Right cardiac atrium (tissue), 5 donors: ENCODE results near the gene PCDHB14. TPM values are rescaled to one million over a fixed set of nuclear protein-coding genes. Genes with fewer than 3 reads are reported as not detected.
A peak's percentile ranks its signal among the peaks of the same experiment; 100 is the strongest.
"Not testable (repeated sequence)": the region's sequence is repeated elsewhere in the genome, so short reads cannot be mapped to it uniquely, and the experiment has no call there.

Experiments used
- ATAC-seq, 2 donors: fragments of 200-7000 bp; cut with Tn5 transposase; one replicate each; pipeline versions ENCODE4 v1.8.0 to v1.9.1; 2020; ENCODE audit warnings: moderate library complexity in 2 of 2, mild to moderate bottlenecking in 1 of 2
- DNase-seq, 3 donors: peaks; one replicate each; pipeline ENCODE4 v3.0.0-alpha.2; 2020
- H3K27ac ChIP-seq: one replicate; pipeline ENCODE4 v1.5.1; 2013; ENCODE audit warnings: mild to moderate bottlenecking, low read length, control low read depth, moderate library complexity
- H3K27me3 ChIP-seq: one replicate; pipeline ENCODE4 v1.6.1; 2013; ENCODE audit not compliant: control insufficient read depth, insufficient read depth
- H3K4me1 ChIP-seq: one replicate; pipeline ENCODE4 v1.6.1; 2013; ENCODE audit warnings: low read length; ENCODE audit not compliant: control insufficient read depth, insufficient read depth
- H3K4me3 ChIP-seq: one replicate; pipeline ENCODE4 v1.5.1; 2013; ENCODE audit warnings: low read length, control low read depth
- H3K9me3 ChIP-seq: one replicate; pipeline ENCODE4 v1.6.1; 2013; ENCODE audit warnings: low read length; ENCODE audit not compliant: control insufficient read depth
- WGBS: extraction: QIAGEN DNeasy Blood & Tissue Kit; methylation state at CpG from one replicate; pipeline ENCODE4 v1.1.7; 2013; 5-methylcytosine and 5-hydroxymethylcytosine counted together
- intact Hi-C, 4 donors: fragments of 100-400 bp; cut with DNase I; formaldehyde crosslinking; loops; one replicate each; pipeline versions ENCODE4 v1.11.0 to v1.14.0; 2022 to 2023
- polyA plus RNA-seq: library from polyadenylated mRNA; stranded (reverse); fragments of 200-250 nt; gene quantifications from one replicate; pipeline ENCODE4 v1.2.3, GENCODE V29; 2013
- total RNA-seq, 4 donors: library from RNA; stranded (reverse); fragmentation: NEBNext Ultra II Directional; extraction: Animal tissue kit (Norgen Biotek cat#: 25700); gene quantifications; one replicate each; pipeline ENCODE4 v1.2.1, GENCODE V29; 2021
- donor health status: healthy with polysubstance abuse.
- donor health status: DM: no; HTN: yes; CAD: no.
- donor health status: DM: no; HTN: no; CAD: no.
- donor health status: DM: no; HTN: yes; CAD: no; lungs with severe emphysema.
- donor health status: DM: yes; HTN: yes; CAD: no.

PCDHB14 gene
- total and polyA plus RNA-seq, 5 donors, result 2.3 to 5.9 (median 5.2) TPM

DNA sequence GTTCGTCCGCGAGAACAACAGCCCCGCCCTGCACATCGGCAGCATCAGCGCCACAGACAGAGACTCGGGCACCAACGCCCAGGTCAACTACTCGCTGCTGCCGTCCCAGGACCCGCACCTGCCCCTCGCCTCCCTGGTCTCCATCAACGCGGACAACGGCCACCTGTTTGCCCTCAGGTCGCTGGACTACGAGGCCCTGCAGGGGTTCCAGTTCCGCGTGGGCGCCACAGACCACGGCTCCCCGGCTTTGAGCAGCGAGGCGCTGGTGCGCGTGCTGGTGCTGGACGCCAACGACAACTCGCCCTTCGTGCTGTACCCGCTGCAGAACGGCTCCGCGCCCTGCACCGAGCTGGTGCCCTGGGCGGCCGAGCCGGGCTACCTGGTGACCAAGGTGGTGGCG is 12.9 kb upstream of the PCDHB14 start:
- not testable (repeated sequence) for DNase-seq, H3K4me3 ChIP-seq, H3K27me3 ChIP-seq, H3K9me3 ChIP-seq, ATAC-seq, H3K4me1 ChIP-seq, H3K27ac ChIP-seq
- 31% methylated on average over 39 of the region's 39 CpGs for WGBS
- intact Hi-C loops, result loop anchor here in 2 of 4 donors (10.0 kb wide), 1 partner anchor 355 kb away; no protein-coding TSS in a partner anchor

DNA sequence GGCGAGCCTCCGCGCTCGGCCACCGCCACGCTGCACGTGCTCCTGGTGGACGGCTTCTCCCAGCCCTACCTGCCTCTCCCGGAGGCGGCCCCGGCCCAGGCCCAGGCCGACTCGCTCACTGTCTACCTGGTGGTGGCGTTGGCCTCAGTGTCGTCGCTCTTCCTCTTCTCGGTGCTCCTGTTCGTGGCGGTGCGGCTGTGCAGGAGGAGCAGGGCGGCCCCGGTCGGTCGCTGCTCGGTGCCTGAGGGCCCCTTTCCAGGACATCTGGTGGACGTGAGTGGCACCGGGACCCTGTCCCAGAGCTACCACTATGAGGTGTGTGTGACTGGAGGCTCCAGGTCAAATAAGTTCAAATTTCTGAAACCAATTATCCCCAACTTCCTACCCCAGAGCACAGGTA is 12.3 kb upstream of the PCDHB14 start:
- intact Hi-C loops, result loop anchor here in 2 of 4 donors (10.0 kb wide), 1 partner anchor 354 kb away; no protein-coding TSS in a partner anchor
- ATAC-seq, H3K27ac ChIP-seq, H3K4me1 ChIP-seq, H3K27me3 ChIP-seq, H3K4me3 ChIP-seq, DNase-seq, H3K9me3 ChIP-seq: not testable (repeated sequence)
- 24% methylated on average over 19 of the region's 27 CpGs for WGBS

DNA sequence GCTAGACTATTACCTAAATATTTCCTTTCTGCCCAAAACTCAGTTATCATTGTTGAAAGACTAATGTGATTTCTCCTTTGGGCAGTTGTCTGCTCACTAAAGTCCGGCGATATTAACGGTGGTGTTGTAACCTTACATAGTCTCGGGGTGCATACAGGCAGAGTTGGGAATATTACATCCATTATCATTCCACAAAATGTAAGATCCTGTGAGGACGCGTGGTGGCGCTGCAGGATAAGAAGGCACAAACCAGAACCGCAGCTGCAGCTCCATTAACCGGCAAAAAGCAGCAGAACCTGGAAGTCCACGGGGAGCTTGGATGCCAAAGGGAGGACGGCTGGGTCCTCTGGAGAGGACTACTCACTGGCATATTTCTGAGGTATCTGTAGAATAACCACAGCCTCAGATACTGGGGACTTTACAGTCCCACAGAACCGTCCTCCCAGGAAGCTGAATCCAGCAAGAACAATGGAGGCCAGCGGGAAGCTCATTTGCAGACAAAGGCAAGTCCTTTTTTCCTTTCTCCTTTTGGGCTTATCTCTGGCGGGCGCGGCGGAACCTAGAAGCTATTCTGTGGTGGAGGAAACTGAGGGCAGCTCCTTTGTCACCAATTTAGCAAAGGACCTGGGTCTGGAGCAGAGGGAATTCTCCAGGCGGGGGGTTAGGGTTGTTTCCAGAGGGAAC is 9.3 kb upstream of the PCDHB14 start, which contains the start of gene PCDHB13:
Gene PCDHB13, plus strand, starts transcription at position 264 of the 684 bp plus-strand sequence. Its CDS starts 205 bp downstream, at position 469.
- WGBS, result 5% methylated on average over 13 of the region's 18 CpGs
- ATAC-seq, result peak; percentile 70 to 71
- peak; percentile 61 to 79 (median 79) for DNase-seq
- not testable (repeated sequence) for H3K4me1 ChIP-seq, H3K9me3 ChIP-seq, H3K27ac ChIP-seq, H3K27me3 ChIP-seq
- intact Hi-C loops, result loop anchor here in 2 of 4 donors (10.0 kb wide), 1 partner anchor 351 kb away; no protein-coding TSS in a partner anchor
- peak within 1 kb of the TSS; percentile 9 for H3K4me3 ChIP-seq

DNA sequence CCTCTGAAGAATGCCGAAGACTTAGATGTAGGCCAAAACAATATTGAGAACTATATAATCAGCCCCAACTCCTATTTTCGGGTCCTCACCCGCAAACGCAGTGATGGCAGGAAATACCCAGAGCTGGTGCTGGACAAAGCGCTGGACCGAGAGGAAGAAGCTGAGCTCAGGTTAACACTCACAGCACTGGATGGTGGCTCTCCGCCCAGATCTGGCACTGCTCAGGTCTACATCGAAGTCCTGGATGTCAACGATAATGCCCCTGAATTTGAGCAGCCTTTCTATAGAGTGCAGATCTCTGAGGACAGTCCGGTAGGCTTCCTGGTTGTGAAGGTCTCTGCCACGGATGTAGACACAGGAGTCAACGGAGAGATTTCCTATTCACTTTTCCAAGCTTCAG is 8.6 kb upstream of the PCDHB14 start:
- not testable (repeated sequence) for H3K9me3 ChIP-seq, H3K27ac ChIP-seq, H3K27me3 ChIP-seq, H3K4me1 ChIP-seq, DNase-seq, H3K4me3 ChIP-seq
- intact Hi-C loops, result loop anchor here in 2 of 4 donors (10.0 kb wide), 1 partner anchor 350 kb away; no protein-coding TSS in a partner anchor
- 52% methylated on average over 11 of the region's 12 CpGs for WGBS
- ATAC-seq, result peak in 1 of 2 donors; percentile 36

DNA sequence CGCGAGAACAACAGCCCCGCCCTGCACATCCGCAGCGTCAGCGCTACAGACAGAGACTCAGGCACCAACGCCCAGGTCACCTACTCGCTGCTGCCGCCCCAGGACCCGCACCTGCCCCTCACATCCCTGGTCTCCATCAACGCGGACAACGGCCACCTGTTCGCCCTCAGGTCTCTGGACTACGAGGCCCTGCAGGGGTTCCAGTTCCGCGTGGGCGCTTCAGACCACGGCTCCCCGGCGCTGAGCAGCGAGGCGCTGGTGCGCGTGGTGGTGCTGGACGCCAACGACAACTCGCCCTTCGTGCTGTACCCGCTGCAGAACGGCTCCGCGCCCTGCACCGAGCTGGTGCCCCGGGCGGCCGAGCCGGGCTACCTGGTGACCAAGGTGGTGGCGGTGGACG is 7.6 kb upstream of the PCDHB14 start:
- not testable (repeated sequence) for H3K27ac ChIP-seq, DNase-seq, H3K4me1 ChIP-seq, H3K4me3 ChIP-seq, H3K27me3 ChIP-seq, ATAC-seq, H3K9me3 ChIP-seq
- intact Hi-C loops, result loop anchor here in 2 of 4 donors (10.0 kb wide), 1 partner anchor 349 kb away; no protein-coding TSS in a partner anchor
- 29% methylated on average over 34 of the region's 40 CpGs for WGBS

DNA sequence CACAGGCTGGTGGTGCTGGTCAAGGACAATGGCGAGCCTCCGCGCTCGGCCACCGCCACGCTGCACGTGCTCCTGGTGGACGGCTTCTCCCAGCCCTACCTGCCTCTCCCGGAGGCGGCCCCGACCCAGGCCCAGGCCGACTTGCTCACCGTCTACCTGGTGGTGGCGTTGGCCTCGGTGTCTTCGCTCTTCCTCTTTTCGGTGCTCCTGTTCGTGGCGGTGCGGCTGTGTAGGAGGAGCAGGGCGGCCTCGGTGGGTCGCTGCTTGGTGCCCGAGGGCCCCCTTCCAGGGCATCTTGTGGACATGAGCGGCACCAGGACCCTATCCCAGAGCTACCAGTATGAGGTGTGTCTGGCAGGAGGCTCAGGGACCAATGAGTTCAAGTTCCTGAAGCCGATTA is 7.1 kb upstream of the PCDHB14 start:
- DNase-seq, H3K9me3 ChIP-seq, H3K4me3 ChIP-seq, H3K27me3 ChIP-seq, H3K4me1 ChIP-seq, H3K27ac ChIP-seq, ATAC-seq: not testable (repeated sequence)
- intact Hi-C loops, result loop anchor here in 2 of 4 donors (10.0 kb wide), 1 partner anchor 349 kb away; no protein-coding TSS in a partner anchor
- WGBS, result 32% methylated on average over 18 of the region's 26 CpGs

DNA sequence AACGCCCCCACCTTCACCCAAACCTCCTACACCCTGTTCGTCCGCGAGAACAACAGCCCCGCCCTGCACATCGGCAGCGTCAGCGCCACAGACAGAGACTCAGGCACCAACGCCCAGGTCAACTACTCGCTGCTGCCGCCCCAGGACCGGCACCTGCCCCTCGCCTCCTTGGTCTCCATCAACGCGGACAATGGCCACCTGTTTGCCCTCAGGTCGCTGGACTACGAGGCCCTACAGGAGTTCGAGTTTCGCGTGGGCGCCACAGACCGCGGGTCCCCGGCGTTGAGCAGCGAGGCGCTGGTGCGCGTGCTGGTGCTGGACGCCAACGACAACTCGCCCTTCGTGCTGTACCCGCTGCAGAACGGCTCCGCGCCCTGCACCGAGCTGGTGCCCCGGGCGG is 1.7 kb downstream of the PCDHB14 start:
- H3K4me1 ChIP-seq, intact Hi-C loops, ATAC-seq, DNase-seq, H3K4me3 ChIP-seq, H3K27ac ChIP-seq, H3K9me3 ChIP-seq, H3K27me3 ChIP-seq: not testable (repeated sequence)
- WGBS, result 18% methylated on average over 34 of the region's 40 CpGs

DNA sequence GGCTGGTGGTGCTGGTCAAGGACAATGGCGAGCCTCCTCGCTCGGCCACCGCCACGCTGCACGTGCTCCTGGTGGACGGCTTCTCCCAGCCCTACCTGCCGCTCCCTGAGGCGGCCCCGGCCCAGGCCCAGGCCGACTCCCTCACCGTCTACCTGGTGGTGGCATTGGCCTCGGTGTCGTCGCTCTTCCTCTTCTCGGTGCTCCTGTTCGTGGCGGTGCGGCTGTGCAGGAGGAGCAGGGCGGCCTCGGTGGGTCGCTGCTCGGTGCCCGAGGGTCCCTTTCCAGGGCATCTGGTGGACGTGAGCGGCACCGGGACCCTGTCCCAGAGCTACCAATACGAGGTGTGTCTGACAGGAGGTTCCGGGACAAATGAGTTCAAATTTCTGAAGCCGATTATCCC is 2.3 kb downstream of the PCDHB14 start:
- DNase-seq, H3K9me3 ChIP-seq, H3K27me3 ChIP-seq, ATAC-seq, H3K27ac ChIP-seq, intact Hi-C loops, H3K4me3 ChIP-seq, H3K4me1 ChIP-seq: not testable (repeated sequence)
- 22% methylated on average over 30 of the region's 30 CpGs for WGBS

DNA sequence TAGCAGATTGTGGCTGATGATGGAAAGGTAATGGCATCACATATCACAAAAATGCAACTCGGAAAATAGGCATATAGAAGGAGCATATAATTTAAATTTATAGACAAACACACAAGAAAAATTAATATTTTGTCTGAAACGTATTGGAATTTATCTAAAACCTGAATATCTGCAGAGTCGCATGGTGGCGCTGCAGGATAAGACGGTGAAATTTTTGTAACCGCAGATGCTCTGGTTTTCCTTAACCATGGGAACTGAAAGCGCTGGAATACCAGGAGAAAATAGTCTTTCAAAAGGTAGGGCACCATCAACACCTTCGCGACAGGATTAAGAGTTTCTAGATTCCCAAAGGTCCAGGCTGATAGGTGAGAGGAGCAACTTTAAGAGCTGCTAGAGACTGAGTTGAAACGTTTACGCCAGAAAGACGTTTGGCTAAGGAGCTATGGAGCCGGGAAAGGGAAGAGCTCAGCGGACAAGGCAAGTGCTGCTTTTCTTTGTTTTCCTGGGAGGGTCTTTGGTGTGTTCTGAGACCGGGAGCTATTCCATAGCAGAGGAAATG is 11.0 kb downstream of the PCDHB14 start:
- intact Hi-C loops, result loop anchor here in 1 of 4 donors (10.0 kb wide), 1 partner anchor 171 kb away; the partner anchor contains the start of genes PCDHGA9 and PCDHGB6
- DNase-seq, result no peak
- Histone ChIP-seq H3K4me3 (peak overlapping the region; percentile 30), H3K27me3 (no peaks in the 10 kb centered on the region), H3K4me1 (no peaks in the 10 kb centered on the region), H3K9me3 (peaks cover 6% of the 10 kb centered on the region), H3K27ac (no peak overlapping the region)
- WGBS, result 6% methylated on average over 15 of the region's 15 CpGs
- no peak for ATAC-seq

DNA sequence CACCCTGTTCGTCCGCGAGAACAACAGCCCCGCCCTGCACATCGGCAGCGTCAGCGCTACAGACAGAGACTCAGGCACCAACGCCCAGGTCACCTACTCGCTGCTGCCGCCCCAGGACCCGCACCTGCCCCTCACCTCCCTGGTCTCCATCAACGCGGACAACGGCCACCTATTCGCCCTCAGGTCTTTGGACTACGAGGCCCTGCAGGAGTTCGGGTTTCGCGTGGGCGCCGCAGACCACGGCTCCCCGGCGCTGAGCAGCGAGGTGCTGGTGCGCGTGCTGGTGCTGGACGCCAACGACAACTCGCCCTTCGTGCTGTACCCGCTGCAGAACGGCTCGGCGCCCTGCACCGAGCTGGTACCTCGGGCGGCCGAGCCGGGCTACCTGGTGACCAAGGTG is 12.8 kb downstream of the PCDHB14 start:
- H3K27me3 ChIP-seq, H3K27ac ChIP-seq, DNase-seq, H3K4me3 ChIP-seq, H3K4me1 ChIP-seq, ATAC-seq: not testable (repeated sequence)
- intact Hi-C loops, result loop anchor here in 1 of 4 donors (10.0 kb wide), 1 partner anchor 169 kb away; the partner anchor contains the start of genes PCDHGA9 and PCDHGB6
- WGBS, result 20% methylated on average over 40 of the region's 40 CpGs
- H3K9me3 ChIP-seq, result peaks cover 13% of the 10 kb centered on the region
